ENCODE measurements around the gene ARL6IP5. TPM values are rescaled to one million over a fixed set of nuclear protein-coding genes. Genes with fewer than 3 reads are reported as not detected.

Gene ARL6IP5
- total RNA-seq, 1 donor from 2014 or later = 31.6 TPM

DNA sequence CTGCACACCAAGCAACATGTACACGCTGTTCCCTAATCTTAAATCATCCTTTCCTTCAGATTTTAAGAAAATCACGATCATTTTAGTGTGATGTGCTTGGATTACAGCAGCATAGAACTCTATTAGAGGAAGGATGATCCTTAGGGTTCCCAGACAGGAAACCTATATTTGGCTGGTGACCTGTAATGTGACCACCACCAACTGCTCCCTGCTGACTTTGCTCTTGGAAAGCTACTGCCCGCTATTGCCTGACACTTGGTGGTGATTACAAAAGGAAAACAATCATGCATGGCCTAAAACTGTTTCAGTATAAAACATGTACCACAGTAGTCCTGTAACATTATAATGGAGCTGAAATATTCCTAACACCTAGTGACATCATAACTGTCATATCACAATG is 64.8 kb downstream of the ARL6IP5 start:
- ATAC-seq (no peak), DNase-seq (ENCODE audit: low spot score) (no peak)

Other genes starting within 250 kb of the ARL6IP5 start
- not detected for gene TAFA4, start 152.4 kb upstream of the ARL6IP5 start, total RNA-seq
- gene EOGT, start 71.3 kb upstream of the ARL6IP5 start, total RNA-seq = 4.3 TPM
- 9.2 TPM for gene TMF1, start 32.6 kb upstream of the ARL6IP5 start, total RNA-seq
- 20.0 TPM for gene UBA3, start 4.6 kb upstream of the ARL6IP5 start, total RNA-seq
- not detected for gene LMOD3, start 37.7 kb downstream of the ARL6IP5 start, total RNA-seq